ENCODE measurements around the gene OR2AT4. TPM values are rescaled to one million over a fixed set of nuclear protein-coding genes. Genes with fewer than 3 reads are reported as not detected.
"Not testable (repeated sequence)": the region's sequence is repeated elsewhere in the genome, so short reads cannot be mapped to it uniquely, and the experiment has no call there.

The OR2AT4 gene
- total RNA-seq, 1 donor from 2014 or later = not detected

DNA sequence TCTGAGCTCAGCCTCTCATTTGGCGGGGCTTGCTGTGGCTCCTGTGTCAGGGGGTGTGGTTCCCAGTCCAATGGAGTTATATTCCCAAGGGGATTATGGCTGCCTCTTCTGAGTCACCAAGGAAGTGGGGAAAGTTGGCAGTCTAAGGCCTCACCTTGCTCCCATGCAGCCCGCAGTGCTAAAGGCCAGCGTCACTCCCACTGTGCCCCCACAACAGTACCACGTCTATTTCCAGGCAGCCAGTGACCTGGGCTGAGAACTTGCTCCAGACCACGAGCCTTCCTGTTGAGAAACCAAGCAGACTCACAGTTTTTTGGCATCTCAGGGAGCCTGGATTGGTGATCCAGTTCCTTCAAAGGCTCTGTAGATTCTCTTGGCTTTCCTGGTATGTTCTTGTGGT is 45.6 kb downstream of the OR2AT4 start:
- H3K27ac ChIP-seq (ENCODE audit: low read depth, low read length) = no peak overlapping the region
- no peaks in the 10 kb centered on the region for H3K4me1 ChIP-seq (ENCODE audit: control insufficient read depth in 3 of 3, insufficient read depth in 3 of 3, low read length in 3 of 3)
- no peak overlapping the region for H3K9ac ChIP-seq (ENCODE audit: low read depth in 1 of 3, low read length in 3 of 3)
- no peaks in the 10 kb centered on the region for H3K36me3 ChIP-seq (ENCODE audit: control insufficient read depth in 3 of 3, insufficient read depth in 3 of 3, low read length in 3 of 3)
- H3K9me3 ChIP-seq (ENCODE audit: control insufficient read depth in 3 of 3, low read length in 3 of 3) = peaks cover 0 to 4% (median 3%) of the 10 kb centered on the region in 3 donors
- H3K4me3 ChIP-seq (ENCODE audit: low read length in 3 of 3) = no peak overlapping the region
- no peaks in the 10 kb centered on the region for H3K27me3 ChIP-seq (ENCODE audit: control insufficient read depth in 3 of 3, insufficient read depth in 3 of 3, low read length in 3 of 3)

DNA sequence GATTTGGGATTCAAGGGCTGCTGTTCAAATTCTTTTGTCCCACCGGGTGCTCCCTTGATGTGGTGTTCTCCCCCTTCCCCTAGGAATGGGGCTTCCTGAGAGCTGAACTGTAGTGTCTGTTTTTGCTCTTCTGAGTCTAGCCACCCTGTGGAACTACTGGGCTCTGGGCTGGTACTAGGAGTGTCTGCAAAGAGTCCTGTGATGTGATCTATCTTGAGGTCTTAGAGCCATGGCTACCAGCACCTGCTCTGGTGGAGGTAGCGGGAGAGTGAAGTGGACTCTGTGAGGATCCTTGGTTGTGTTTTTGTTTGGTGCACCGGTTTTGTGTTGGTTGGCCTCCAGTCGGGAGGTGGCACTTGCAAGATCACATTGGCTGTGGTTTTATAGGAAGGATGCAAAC is 46.2 kb downstream of the OR2AT4 start:
- Histone ChIP-seq H3K4me3 (ENCODE audit: low read length in 3 of 3) (no peak overlapping the region), H3K9me3 (ENCODE audit: control insufficient read depth in 3 of 3, low read length in 3 of 3) (peaks cover 0 to 4% (median 3%) of the 10 kb centered on the region in 3 donors), H3K4me1 (ENCODE audit: control insufficient read depth in 3 of 3, insufficient read depth in 3 of 3, low read length in 3 of 3) (no peaks in the 10 kb centered on the region), H3K27me3 (ENCODE audit: control insufficient read depth in 3 of 3, insufficient read depth in 3 of 3, low read length in 3 of 3) (no peaks in the 10 kb centered on the region), H3K27ac (ENCODE audit: low read depth, low read length) (no peak overlapping the region), H3K9ac (ENCODE audit: low read depth in 1 of 3, low read length in 3 of 3) (no peak overlapping the region), H3K36me3 (ENCODE audit: control insufficient read depth in 3 of 3, insufficient read depth in 3 of 3, low read length in 3 of 3) (no peaks in the 10 kb centered on the region)

GRCh38 chr11:75049501-75050266 is 47.0 kb downstream of the OR2AT4 start:
- not testable (repeated sequence) for H3K4me1 ChIP-seq (ENCODE audit: control insufficient read depth in 3 of 3, insufficient read depth in 3 of 3, low read length in 3 of 3); H3K4me3 ChIP-seq (ENCODE audit: low read length in 3 of 3); H3K9me3 ChIP-seq (ENCODE audit: control insufficient read depth in 3 of 3, low read length in 3 of 3); H3K27ac ChIP-seq (ENCODE audit: low read depth, low read length); H3K27me3 ChIP-seq (ENCODE audit: control insufficient read depth in 3 of 3, insufficient read depth in 3 of 3, low read length in 3 of 3); H3K36me3 ChIP-seq (ENCODE audit: control insufficient read depth in 3 of 3, insufficient read depth in 3 of 3, low read length in 3 of 3); H3K9ac ChIP-seq (ENCODE audit: low read depth in 1 of 3, low read length in 3 of 3)

DNA sequence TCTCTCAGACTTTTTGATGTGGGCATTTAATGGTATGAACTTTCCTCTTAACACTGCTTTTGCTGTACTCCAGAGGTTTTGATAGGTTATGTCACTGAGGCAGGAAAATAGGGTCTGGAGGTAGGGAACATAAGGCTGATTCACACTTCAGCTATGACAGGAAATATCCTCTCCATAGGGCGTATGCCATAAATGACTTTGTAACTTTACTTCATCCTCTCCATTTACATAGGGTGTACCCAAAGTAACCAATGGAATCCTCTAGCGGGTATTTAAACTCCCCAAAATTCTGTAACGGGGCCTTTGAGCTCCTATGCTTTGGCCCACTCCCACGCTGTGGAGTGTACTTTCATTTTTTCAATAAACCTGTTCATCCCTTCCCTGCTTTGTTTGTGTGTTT is 49.5 kb downstream of the OR2AT4 start:
- Histone ChIP-seq H3K9me3 (ENCODE audit: control insufficient read depth in 3 of 3, low read length in 3 of 3) (no peaks in the 10 kb centered on the region), H3K4me1 (ENCODE audit: control insufficient read depth in 3 of 3, insufficient read depth in 3 of 3, low read length in 3 of 3) (no peaks in the 10 kb centered on the region), H3K27ac (ENCODE audit: low read depth, low read length) (no peak overlapping the region), H3K27me3 (ENCODE audit: control insufficient read depth in 3 of 3, insufficient read depth in 3 of 3, low read length in 3 of 3) (no peaks in the 10 kb centered on the region), H3K36me3 (ENCODE audit: control insufficient read depth in 3 of 3, insufficient read depth in 3 of 3, low read length in 3 of 3) (no peaks in the 10 kb centered on the region), H3K4me3 (ENCODE audit: low read length in 3 of 3) (no peak overlapping the region), H3K9ac (ENCODE audit: low read depth in 1 of 3, low read length in 3 of 3) (no peak overlapping the region)

DNA sequence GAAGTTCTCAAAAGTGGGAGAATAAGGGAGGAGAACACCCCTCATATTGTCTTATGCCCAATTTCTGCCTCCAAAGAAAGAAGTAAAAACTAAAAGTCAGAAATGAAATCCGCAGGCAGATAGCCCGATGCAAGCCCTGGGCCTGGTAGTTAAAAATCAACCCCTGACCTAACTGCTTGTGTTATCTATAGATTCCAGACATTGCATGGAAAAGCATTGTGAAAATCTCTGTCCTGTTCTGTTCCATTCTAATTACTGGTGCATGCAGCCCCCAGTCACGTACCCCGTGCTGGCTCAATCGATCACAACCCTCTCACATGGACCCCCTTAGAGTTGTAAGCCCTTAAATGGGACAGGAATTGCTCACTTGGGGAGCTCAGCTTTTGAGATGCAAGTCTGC is 50.0 kb downstream of the OR2AT4 start:
- H3K4me3 ChIP-seq (ENCODE audit: low read length in 3 of 3); H3K27ac ChIP-seq (ENCODE audit: low read depth, low read length); H3K4me1 ChIP-seq (ENCODE audit: control insufficient read depth in 3 of 3, insufficient read depth in 3 of 3, low read length in 3 of 3); H3K36me3 ChIP-seq (ENCODE audit: control insufficient read depth in 3 of 3, insufficient read depth in 3 of 3, low read length in 3 of 3); H3K9ac ChIP-seq (ENCODE audit: low read depth in 1 of 3, low read length in 3 of 3); H3K9me3 ChIP-seq (ENCODE audit: control insufficient read depth in 3 of 3, low read length in 3 of 3); H3K27me3 ChIP-seq (ENCODE audit: control insufficient read depth in 3 of 3, insufficient read depth in 3 of 3, low read length in 3 of 3): not testable (repeated sequence)

DNA sequence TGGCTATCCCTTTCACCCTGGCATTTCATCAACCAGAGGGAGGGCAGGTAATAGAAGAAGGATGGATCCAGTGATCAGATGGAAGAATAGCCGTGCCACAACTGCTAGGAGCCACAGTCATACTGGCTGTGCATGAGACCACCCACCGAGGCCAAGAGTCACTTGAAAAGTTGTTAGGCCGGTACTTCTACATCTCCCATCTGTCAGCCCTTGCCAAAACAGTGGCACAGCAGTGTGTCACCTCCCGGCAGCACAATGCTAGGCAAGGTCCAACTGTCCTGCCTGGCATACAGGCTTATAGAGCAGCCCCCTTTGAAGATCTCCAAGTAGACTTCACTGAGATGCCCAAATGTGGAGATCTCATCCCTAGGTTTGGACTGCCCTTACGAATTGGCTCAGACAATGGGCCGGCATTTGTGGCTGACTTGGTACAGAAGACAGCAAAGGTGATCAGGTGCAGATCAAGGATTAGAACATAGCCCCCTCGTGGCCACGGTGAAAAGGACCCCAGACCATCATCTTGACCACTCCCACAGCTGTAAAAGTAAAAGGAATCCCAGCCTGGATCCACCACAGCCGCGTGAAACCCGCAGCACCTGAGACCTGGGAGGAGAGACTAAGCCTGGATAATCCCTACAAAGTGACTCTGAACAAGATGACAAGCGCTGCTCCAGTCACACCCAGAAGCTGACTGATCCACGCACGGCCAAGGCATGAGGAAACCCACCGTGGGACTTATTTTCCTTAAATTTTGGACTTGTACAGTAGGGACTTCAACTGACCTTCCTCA is 52.1 kb downstream of the OR2AT4 start:
- H3K27ac ChIP-seq (ENCODE audit: low read depth, low read length); H3K4me1 ChIP-seq (ENCODE audit: control insufficient read depth in 3 of 3, insufficient read depth in 3 of 3, low read length in 3 of 3); H3K9me3 ChIP-seq (ENCODE audit: control insufficient read depth in 3 of 3, low read length in 3 of 3); H3K4me3 ChIP-seq (ENCODE audit: low read length in 3 of 3); H3K27me3 ChIP-seq (ENCODE audit: control insufficient read depth in 3 of 3, insufficient read depth in 3 of 3, low read length in 3 of 3); H3K36me3 ChIP-seq (ENCODE audit: control insufficient read depth in 3 of 3, insufficient read depth in 3 of 3, low read length in 3 of 3); H3K9ac ChIP-seq (ENCODE audit: low read depth in 1 of 3, low read length in 3 of 3): not testable (repeated sequence)

DNA sequence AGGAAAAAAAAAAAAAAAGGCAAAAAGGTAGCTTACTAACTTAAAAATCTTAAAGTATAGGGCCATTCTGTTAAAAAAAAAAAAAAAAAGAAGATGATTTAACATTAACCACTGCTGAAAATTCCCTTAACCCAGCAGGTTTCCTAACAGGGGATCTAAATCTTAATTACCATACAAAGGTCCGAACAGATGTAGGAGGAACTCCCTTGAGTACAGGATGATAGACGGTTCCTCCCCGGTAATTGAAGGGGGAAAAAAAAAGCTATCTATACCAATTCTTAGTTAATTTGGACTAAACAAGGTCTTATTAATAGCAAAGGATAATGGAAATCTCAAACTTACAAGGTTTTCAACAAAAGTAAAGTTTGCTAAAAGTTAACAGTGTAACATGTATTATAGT is 54.9 kb downstream of the OR2AT4 start:
- not testable (repeated sequence) for H3K36me3 ChIP-seq (ENCODE audit: control insufficient read depth in 3 of 3, insufficient read depth in 3 of 3, low read length in 3 of 3); H3K27ac ChIP-seq (ENCODE audit: low read depth, low read length); H3K9me3 ChIP-seq (ENCODE audit: control insufficient read depth in 3 of 3, low read length in 3 of 3); H3K4me3 ChIP-seq (ENCODE audit: low read length in 3 of 3); H3K27me3 ChIP-seq (ENCODE audit: control insufficient read depth in 3 of 3, insufficient read depth in 3 of 3, low read length in 3 of 3); H3K9ac ChIP-seq (ENCODE audit: low read depth in 1 of 3, low read length in 3 of 3); H3K4me1 ChIP-seq (ENCODE audit: control insufficient read depth in 3 of 3, insufficient read depth in 3 of 3, low read length in 3 of 3)

- Histone ChIP-seq H3K36me3 (ENCODE audit: control insufficient read depth in 3 of 3, insufficient read depth in 3 of 3, low read length in 3 of 3) (no peaks in the 10 kb centered on the region), H3K9me3 (ENCODE audit: control insufficient read depth in 3 of 3, low read length in 3 of 3) (no peaks in the 10 kb centered on the region), H3K27ac (ENCODE audit: low read depth, low read length) (no peak overlapping the region), H3K9ac (ENCODE audit: low read depth in 1 of 3, low read length in 3 of 3) (no peak overlapping the region), H3K4me3 (ENCODE audit: low read length in 3 of 3) (no peak overlapping the region), H3K27me3 (ENCODE audit: control insufficient read depth in 3 of 3, insufficient read depth in 3 of 3, low read length in 3 of 3) (no peaks in the 10 kb centered on the region), H3K4me1 (ENCODE audit: control insufficient read depth in 3 of 3, insufficient read depth in 3 of 3, low read length in 3 of 3) (peaks cover 0 to under 1% (median under 1%) of the 10 kb centered on the region in 3 donors)
Observed at GRCh38 chr11:75041263-75041662, 55.4 kb downstream of the OR2AT4 start.

DNA sequence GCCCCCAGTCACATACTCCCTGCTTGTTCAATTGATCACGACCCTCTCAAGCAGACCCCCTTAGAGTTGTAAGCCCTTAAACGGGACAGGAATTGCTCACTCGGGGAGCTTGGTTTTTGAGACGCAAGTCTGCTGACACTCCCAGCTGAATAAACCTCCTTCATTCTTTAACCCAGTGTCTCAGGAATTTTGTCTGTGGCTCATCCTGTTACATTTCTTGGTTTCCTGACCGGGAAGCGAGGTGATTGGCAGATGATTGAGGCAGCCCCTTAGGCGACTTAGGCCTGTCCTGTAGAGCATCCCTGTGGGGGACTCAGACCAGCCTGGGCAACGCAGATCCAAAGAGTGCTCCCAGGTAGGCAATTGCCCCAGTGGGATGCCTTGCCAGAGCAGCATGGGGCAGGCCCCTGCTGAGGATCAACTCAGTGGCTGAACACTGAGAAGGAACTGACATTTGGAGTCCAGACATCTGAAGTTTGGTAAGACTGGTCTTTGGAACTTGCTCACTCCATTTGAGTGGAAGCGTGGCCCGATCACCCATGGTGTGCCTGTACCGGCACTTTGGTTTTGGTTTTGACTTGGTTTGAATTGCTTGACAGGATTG is 56.4 kb downstream of the OR2AT4 start:
- H3K4me1 ChIP-seq (ENCODE audit: control insufficient read depth in 3 of 3, insufficient read depth in 3 of 3, low read length in 3 of 3) = peaks cover 5 to 7% (median 6%) of the 10 kb centered on the region in 3 donors
- no peak overlapping the region for H3K27ac ChIP-seq (ENCODE audit: low read depth, low read length)
- no peaks in the 10 kb centered on the region for H3K27me3 ChIP-seq (ENCODE audit: control insufficient read depth in 3 of 3, insufficient read depth in 3 of 3, low read length in 3 of 3)
- no peaks in the 10 kb centered on the region for H3K36me3 ChIP-seq (ENCODE audit: control insufficient read depth in 3 of 3, insufficient read depth in 3 of 3, low read length in 3 of 3)
- no peak overlapping the region for H3K4me3 ChIP-seq (ENCODE audit: low read length in 3 of 3)
- no peak overlapping the region for H3K9ac ChIP-seq (ENCODE audit: low read depth in 1 of 3, low read length in 3 of 3)
- no peaks in the 10 kb centered on the region for H3K9me3 ChIP-seq (ENCODE audit: control insufficient read depth in 3 of 3, low read length in 3 of 3)

DNA sequence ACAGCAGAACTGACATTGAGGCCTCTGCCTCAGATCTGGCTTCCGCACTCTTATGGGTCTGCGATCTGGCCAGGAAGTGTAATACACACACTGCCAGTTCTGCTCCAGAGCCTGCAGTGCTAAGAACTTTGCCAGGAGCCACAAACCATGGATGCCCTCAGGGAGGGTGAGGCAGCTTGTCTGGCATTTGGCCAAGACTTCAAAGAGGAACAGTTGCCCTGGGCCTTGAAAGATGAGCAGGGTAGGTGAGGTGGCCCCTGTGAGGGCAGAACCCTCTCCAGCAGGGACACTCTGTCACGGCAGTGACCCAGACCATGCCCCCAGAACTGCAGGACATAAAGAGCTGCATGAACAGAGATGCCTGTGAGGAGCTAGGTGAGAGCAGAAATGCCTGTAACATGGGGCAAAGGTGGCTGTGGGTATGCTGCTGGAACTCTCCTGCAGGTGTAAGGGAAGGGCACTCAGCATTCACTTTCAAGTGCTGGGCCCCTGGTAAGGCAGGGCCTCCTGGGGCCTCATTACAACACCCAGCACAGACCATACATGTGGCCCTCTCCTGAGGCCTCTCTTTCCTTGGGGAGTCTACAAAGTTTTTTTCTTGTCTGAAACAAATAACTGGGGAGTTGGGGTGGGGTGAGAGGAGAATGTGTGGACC is 60.6 kb downstream of the OR2AT4 start:
- Histone ChIP-seq H3K4me1 (ENCODE audit: control insufficient read depth in 3 of 3, insufficient read depth in 3 of 3, low read length in 3 of 3) (peaks cover 12 to 16% (median 14%) of the 10 kb centered on the region in 3 donors), H3K4me3 (ENCODE audit: low read length in 3 of 3) (no peak overlapping the region), H3K36me3 (ENCODE audit: control insufficient read depth in 3 of 3, insufficient read depth in 3 of 3, low read length in 3 of 3) (no peaks in the 10 kb centered on the region)

More for the DNA sequence above, 60.6 kb downstream of the OR2AT4 start:
- no peak overlapping the region for H3K27ac ChIP-seq (ENCODE audit: low read depth, low read length)
- no peaks in the 10 kb centered on the region for H3K9me3 ChIP-seq (ENCODE audit: control insufficient read depth in 3 of 3, low read length in 3 of 3)
- no peak overlapping the region for H3K9ac ChIP-seq (ENCODE audit: low read depth in 1 of 3, low read length in 3 of 3)
- H3K27me3 ChIP-seq (ENCODE audit: control insufficient read depth in 3 of 3, insufficient read depth in 3 of 3, low read length in 3 of 3) = no peaks in the 10 kb centered on the region

All from skeletal muscle tissue (tissue), 4 donors.